H1 (cell line): ENCODE measurements around the gene AMBP. TPM values are rescaled to one million over a fixed set of nuclear protein-coding genes. Genes with fewer than 3 reads are reported as not detected.

Experiments used
- CTCF ChIA-PET: fragments of 300-600 bp; sonication (Branson Sonifier 250); formaldehyde crosslinking; loops from one replicate; lab custom pipeline; 2021; ENCODE audit not compliant: partially characterized antibody; lab: Charles Lee
- POLR2A ChIA-PET: fragments of 300-600 bp; sonication (Branson Sonifier 250); formaldehyde crosslinking; loops from one replicate; lab custom pipeline; 2021; ENCODE audit warnings: inconsistent platforms; ENCODE audit not compliant: partially characterized antibody; lab: Charles Lee
- DNase-seq, 2 experiments: peaks; one replicate each; pipeline versions ENCODE4 v3.0.0 to v3.0.0-alpha.2; 2010 to 2022; ENCODE audit warnings: low spot score in 2 of 2, low read depth in 1 of 2, mixed read lengths in 1 of 2
- FAIRE-seq: peaks from 2 replicates; lab custom pipeline; 2011; peaks lifted over from hg19 to GRCh38; lab: Jason Lieb, UNC
- H2AFZ ChIP-seq: 2 replicates; pipeline ENCODE4 v1.8.1; 2012; ENCODE audit warnings: low read length, inconsistent platforms
- H2AK5ac ChIP-seq: 2 replicates; pipeline ENCODE4 v1.6.1; 2013; ENCODE audit warnings: low read depth, low read length
- H2BK120ac ChIP-seq: replicated peaks from 2 replicates; pipeline ENCODE3; 2013; ENCODE audit warnings: low read depth, low read length, inconsistent platforms
- H2BK12ac ChIP-seq: 2 replicates; pipeline ENCODE4 v1.6.1; 2013; ENCODE audit warnings: low read depth, low read length
- H2BK15ac ChIP-seq: 2 replicates; pipeline ENCODE4 v1.6.1; 2013; ENCODE audit warnings: low read length
- H2BK20ac ChIP-seq: 2 replicates; pipeline ENCODE4 v1.6.1; 2013; ENCODE audit warnings: low read length
- H2BK5ac ChIP-seq: 2 replicates; pipeline ENCODE4 v1.6.1; 2013; ENCODE audit warnings: low read depth, low read length
- H3K14ac ChIP-seq: 2 replicates; pipeline ENCODE4 v1.6.1; 2013; ENCODE audit warnings: inconsistent platforms; ENCODE audit not compliant: insufficient read length
- H3K18ac ChIP-seq: 2 replicates; pipeline ENCODE4 v1.6.1; 2013; ENCODE audit warnings: low read length; ENCODE audit errors: extremely low read depth
- H3K23ac ChIP-seq: 2 replicates; pipeline ENCODE4 v1.6.1; 2013; ENCODE audit warnings: inconsistent platforms; ENCODE audit not compliant: insufficient read length
- H3K23me2 ChIP-seq: 2 replicates; pipeline ENCODE4 v1.6.1; 2013; ENCODE audit warnings: low read depth, low read length
- H3K27ac ChIP-seq: 2 replicates; pipeline ENCODE4 v1.6.1; 2011; ENCODE audit warnings: low read depth, low read length, inconsistent platforms
- H3K27me3 ChIP-seq, 4 experiments: replicated peaks in 1 of 4; 1 replicate in 1 of 4; 2 replicates in 3 of 4; pipeline versions ENCODE4 v1.6.1 to v1.8.1; 2011 to 2013; ENCODE audit warnings: low read length in 3 of 4, mild to moderate bottlenecking in 3 of 4, inconsistent platforms in 2 of 4, mixed read lengths in 2 of 4, moderate library complexity in 1 of 4; ENCODE audit not compliant: control insufficient read depth in 3 of 4, insufficient read depth in 3 of 4; ENCODE audit errors: extremely low read depth in 1 of 4
- H3K36me3 ChIP-seq, 4 experiments: 2 replicates each; pipeline versions ENCODE4 v1.6.1 to v1.8.1; 2011 to 2013; ENCODE audit warnings: mild to moderate bottlenecking in 4 of 4, low read length in 3 of 4, moderate library complexity in 2 of 4, control low read depth in 1 of 4, inconsistent platforms in 1 of 4; ENCODE audit not compliant: insufficient read depth in 4 of 4, control insufficient read depth in 2 of 4
- H3K4ac ChIP-seq: replicated peaks from 2 replicates; pipeline ENCODE3; 2013; ENCODE audit warnings: low read length, low read depth, mixed read lengths, inconsistent platforms; ENCODE audit not compliant: insufficient read length
- H3K4me1 ChIP-seq, 4 experiments: replicated peaks in 1 of 4; 1 replicate in 1 of 4; 2 replicates in 3 of 4; pipeline versions ENCODE4 v1.6.1 to v1.8.1; 2011 to 2013; ENCODE audit warnings: low read length in 3 of 4, inconsistent platforms in 2 of 4, mixed read lengths in 1 of 4; ENCODE audit not compliant: insufficient read depth in 4 of 4, control insufficient read depth in 3 of 4
- H3K4me2 ChIP-seq, 2 experiments: 2 replicates each; pipeline versions ENCODE4 v1.6.1 to v1.8.1; 2011 to 2013; ENCODE audit warnings: low read depth in 2 of 2, low read length in 2 of 2, control low read depth in 1 of 2, inconsistent platforms in 1 of 2, mild to moderate bottlenecking in 1 of 2; ENCODE audit not compliant: insufficient read depth in 1 of 2
- H3K4me3 ChIP-seq, 4 experiments: fragments of 200-600, 300-600 bp in 1 of 4; sonication (generic), shearing (Covaris generic), sonication (Bioruptor Twin) in 1 of 4; 2 replicates each; pipeline versions ENCODE4 v1.5.1 to v1.8.1; 2011 to 2016; ENCODE audit warnings: low read length in 4 of 4, low read depth in 3 of 4, control low read depth in 2 of 4, inconsistent platforms in 2 of 4, mild to moderate bottlenecking in 2 of 4, mixed read lengths in 1 of 4, moderate library complexity in 1 of 4; ENCODE audit not compliant: insufficient read depth in 2 of 4; ENCODE audit errors: extremely low read depth in 1 of 4
- H3K56ac ChIP-seq: replicated peaks from 2 replicates; pipeline ENCODE3; 2013; ENCODE audit warnings: low read depth, mild to moderate bottlenecking, mixed read lengths, low read length, inconsistent platforms; ENCODE audit not compliant: insufficient read length
- H3K79me1 ChIP-seq: 2 replicates; pipeline ENCODE4 v1.6.1; 2013; ENCODE audit warnings: low read depth, low read length, control low read depth
- H3K79me2 ChIP-seq, 2 experiments: 2 replicates each; pipeline versions ENCODE4 v1.6.1 to v1.8.1; 2012 to 2013; ENCODE audit warnings: low read length in 2 of 2, mild to moderate bottlenecking in 2 of 2, inconsistent platforms in 1 of 2; ENCODE audit not compliant: insufficient read depth in 2 of 2, control insufficient read depth in 1 of 2
- H3K9ac ChIP-seq, 4 experiments: replicated peaks in 1 of 4; 1 replicate in 1 of 4; 2 replicates in 3 of 4; pipeline versions ENCODE4 v1.6.1 to v1.8.1; 2011 to 2013; ENCODE audit warnings: low read depth in 3 of 4, low read length in 3 of 4, control low read depth in 2 of 4, mild to moderate bottlenecking in 2 of 4, moderate library complexity in 2 of 4, inconsistent platforms in 1 of 4; ENCODE audit errors: extremely low read depth in 1 of 4
- H3K9me3 ChIP-seq, 2 experiments: 2 replicates each; pipeline versions ENCODE4 v1.6.1 to v1.8.1; 2012 to 2013; ENCODE audit warnings: mild to moderate bottlenecking in 2 of 2, moderate library complexity in 2 of 2, control low read depth in 1 of 2, inconsistent platforms in 1 of 2, low read depth in 1 of 2, low read length in 1 of 2, mixed read lengths in 1 of 2; ENCODE audit not compliant: insufficient read depth in 2 of 2
- H4K20me1 ChIP-seq, 2 experiments: replicated peaks in 1 of 2; 2 replicates each; pipeline versions ENCODE3 to v1.8.1; 2011 to 2013; ENCODE audit warnings: inconsistent platforms in 2 of 2, low read length in 2 of 2, mild to moderate bottlenecking in 1 of 2; ENCODE audit not compliant: insufficient read depth in 2 of 2, control insufficient read depth in 1 of 2
- H4K5ac ChIP-seq: 2 replicates; pipeline ENCODE4 v1.6.1; 2013; ENCODE audit warnings: low read length, low read depth, mixed read lengths, inconsistent platforms; ENCODE audit not compliant: insufficient read length
- H4K8ac ChIP-seq: 2 replicates; pipeline ENCODE4 v1.8.0; 2013; ENCODE audit warnings: mild to moderate bottlenecking, moderate library complexity, low read length, inconsistent platforms; ENCODE audit not compliant: insufficient read depth; ENCODE audit errors: extremely low read depth
- H4K91ac ChIP-seq: replicated peaks from 2 replicates; pipeline ENCODE3; 2013; ENCODE audit warnings: low read length, mixed read lengths, inconsistent platforms; ENCODE audit not compliant: insufficient read length
- BACH1 ChIP-seq: IDR thresholded peaks from 2 replicates; pipeline ENCODE4 v1.6.1; 2012; ENCODE audit warnings: low read length, improper control_type of control experiment
- CBX8 ChIP-seq: fragments of 300-800, 300-1000 bp; sonication (generic); IDR thresholded peaks from 2 replicates; pipeline ENCODE4 v1.7.1; 2016; ENCODE audit warnings: low read depth, low read length, borderline replicate concordance
- CTBP2 ChIP-seq: IDR thresholded peaks from 2 replicates; pipeline ENCODE4 v1.7.0; 2011; ENCODE audit warnings: borderline replicate concordance, mild to moderate bottlenecking, moderate library complexity, mixed read lengths, low read length; ENCODE audit not compliant: insufficient read depth, insufficient read length
- MAFK ChIP-seq: IDR thresholded peaks from 2 replicates; pipeline ENCODE4 v1.6.1; 2012; ENCODE audit warnings: low read depth, mild to moderate bottlenecking, improper control_type of control experiment, low read length
- MAX ChIP-seq: IDR thresholded peaks from 2 replicates; pipeline ENCODE4 v1.6.1; 2012; ENCODE audit warnings: inconsistent platforms
- SIN3A ChIP-seq, 2 experiments: IDR thresholded peaks in 1 of 2; conservative IDR thresholded peaks in 1 of 2; 2 replicates each; pipeline ENCODE4 v1.6.1; 2011 to 2012; ENCODE audit warnings: low read length in 2 of 2, improper control_type of control experiment in 1 of 2, low read depth in 1 of 2, mild to moderate bottlenecking in 1 of 2
- YY1 ChIP-seq: IDR thresholded peaks from 2 replicates; pipeline ENCODE4 v1.6.1; 2011; ENCODE audit warnings: low read depth, mild to moderate bottlenecking, low read length
- WGBS, 2 experiments: shearing (Covaris generic) in 1 of 2; methylation state at CpG; one replicate each; pipeline versions ENCODE4 v1.1.6 to v1.1.7; 2013 to 2015; ENCODE audit warnings: low lambda C conversion rate in 2 of 2, mixed read lengths in 2 of 2, inconsistent platforms in 1 of 2, low coverage in 1 of 2, missing lambda C conversion rate in 1 of 2; ENCODE audit not compliant: insufficient replicate concordance in 2 of 2, insufficient coverage in 1 of 2, insufficient read length in 1 of 2; ENCODE audit errors: extremely low coverage in 1 of 2, missing lambda C conversion rate in 1 of 2; 5-methylcytosine and 5-hydroxymethylcytosine counted together
- long read RNA-seq, 2 experiments: library from RNA in 1 of 2; library from capped mRNA in 1 of 2; stranded (forward); transcript quantifications; one replicate each; pipeline ENCODE4 v2.0.0, GENCODE V29; 2021; ENCODE audit warnings: inconsistent platforms in 1 of 2
- polyA minus RNA-seq, 3 experiments: library from RNA; depleted of rRNA, polyadenylated mRNA; stranded (reverse); fragments of >200 nt; gene quantifications; 1 replicate in 2 of 3; 2 replicates in 1 of 3; pipeline ENCODE4 v1.2.3, GENCODE V29; 2011
- polyA plus RNA-seq, 7 experiments: library from polyadenylated mRNA; depleted of rRNA in 3 of 7; stranded (reverse) in 5 of 7; unstranded in 2 of 7; fragments of >200 nt in 5 of 7; fragments of 200-250 nt in 2 of 7; gene quantifications; 1 replicate in 5 of 7; 2 replicates in 1 of 7; 4 replicates in 1 of 7; pipeline versions ENCODE4 v1.2.1 to v1.2.3, GENCODE V29; 2011 to 2013; ENCODE audit warnings: missing spikeins in 2 of 7, mixed read lengths in 2 of 7
- total RNA-seq: library from RNA; stranded (reverse); fragmentation: NEBNext Ultra II Directional; extraction: Animal tissue kit (Norgen Biotek cat#: 25700); gene quantifications from 2 replicates; pipeline ENCODE4 v1.2.1, GENCODE V29; 2021

AMBP gene
- total RNA-seq (3.0 and 3.1 TPM in 2 replicates), polyA plus RNA-seq (2011; rRNA removed) (4.0 and 4.9 TPM in 2 replicates), polyA minus RNA-seq (2011; rRNA and poly(A)+ RNA removed) (1.9 and 3.4 TPM in 2 replicates)
- polyA plus RNA-seq (2011; cell fraction: cytosol; rRNA removed): 6.0 TPM
- polyA plus RNA-seq (2011; cell fraction: nucleus; rRNA removed): 6.0 TPM
- polyA plus RNA-seq (2012, experiment 1 of 2): 3.3 to 5.6 TPM (median 4.6 TPM) in 4 replicates
- 5.3 TPM for polyA plus RNA-seq (2012, experiment 2 of 2)
- 6.0 TPM for polyA plus RNA-seq (2013, experiment 1 of 2)
- polyA plus RNA-seq (2013, experiment 2 of 2): 6.6 TPM
- 2.7 TPM for polyA minus RNA-seq (2011; cell fraction: cytosol; rRNA and poly(A)+ RNA removed)
- 2.3 TPM for polyA minus RNA-seq (2011; cell fraction: nucleus; rRNA and poly(A)+ RNA removed)
- long read RNA-seq, experiment 1, partial matches to known transcripts: 1 of 2 reads
- long read RNA-seq, experiment 1, other reads (novel, unspliced or antisense): 0 of 2 reads
- long read RNA-seq, experiment 2, partial matches to known transcripts: 0 of 2 reads
- long read RNA-seq, experiment 2, other reads (novel, unspliced or antisense): 0 of 2 reads

DNA sequence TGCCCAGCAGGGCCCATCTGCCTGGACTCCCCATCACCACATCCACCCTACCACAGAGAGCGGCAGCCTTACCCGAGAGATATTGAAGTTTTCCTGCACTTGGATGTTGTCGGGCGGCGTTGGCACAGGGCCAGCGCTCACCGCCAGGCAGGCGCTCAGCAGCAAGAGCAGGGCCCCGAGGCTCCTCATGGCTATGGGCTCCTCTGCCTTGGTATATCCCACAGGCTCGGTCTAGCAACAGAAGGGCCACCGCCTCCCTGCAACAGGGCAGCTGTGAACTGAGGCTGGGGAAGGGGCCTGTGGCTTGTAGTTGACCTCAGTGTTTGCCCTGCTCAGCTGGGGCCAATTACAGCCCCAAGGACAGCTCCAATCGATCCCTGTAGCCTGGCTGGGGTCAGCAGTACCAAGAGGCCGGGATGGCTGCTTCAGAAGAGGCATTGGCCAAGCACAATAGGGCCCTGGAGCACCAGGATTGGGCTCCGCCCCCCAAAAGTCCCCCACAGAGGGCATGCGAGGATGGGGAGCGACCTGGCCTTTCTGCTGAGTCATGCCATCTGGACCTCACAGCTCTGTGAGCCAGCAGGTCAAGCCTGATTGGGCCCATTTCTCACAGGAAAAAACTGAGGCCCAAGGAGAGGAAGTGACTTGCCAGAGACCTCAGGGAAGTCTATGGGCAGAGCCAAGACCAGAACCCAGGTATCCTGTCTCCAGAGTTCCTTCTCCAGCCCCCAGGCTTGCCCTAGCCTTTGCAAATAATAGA, at the start of gene AMBP:
AMBP (minus strand) TSS at position 280 of the 760 bp plus-strand sequence; CDS start at position 189, 91 bp downstream.
- Histone ChIP-seq H3K23ac (no peak within 1 kb of the TSS), H2BK20ac (peak within 1 kb of the TSS; percentile 66; the same call in 1 of the 2 replicates), H2AFZ (peak within 1 kb of the TSS; percentile 80; the same call in 1 of the 2 replicates), H4K91ac (peak within 1 kb of the TSS; percentile 6), H3K18ac (peak within 1 kb of the TSS; percentile 90; the same call in 1 of the 2 replicates), H3K56ac (no peak within 1 kb of the TSS), H4K20me1 (peaks cover 0 to 1% of the 10 kb centered on the region in 2 experiments), H3K14ac (no peak within 1 kb of the TSS), H3K27ac (no peak within 1 kb of the TSS; the same call in 1 of the 2 replicates), H4K8ac (no peak within 1 kb of the TSS; the same call in 1 of the 2 replicates), H2BK15ac (0 out of 2 replicates have a peak within 1 kb of the TSS, but pooled peaks have one; percentile 81), H3K9me3 (no peaks in the 10 kb centered on the region), H2BK120ac (no peak within 1 kb of the TSS), H3K79me1 (no peaks in the 10 kb centered on the region), H2AK5ac (no peak within 1 kb of the TSS), H3K9ac (no peak within 1 kb of the TSS), H3K4ac (no peak within 1 kb of the TSS), H2BK5ac (peak within 1 kb of the TSS; percentile 9; the same call in 1 of the 2 replicates), H3K27me3 (peaks cover 0 to 3% (median under 1%) of the 10 kb centered on the region in 4 experiments; a peak in 3 of 7 replicates), H3K79me2 (no peaks in the 10 kb centered on the region), H3K4me1 (peaks cover 0 to 6% (median 3%) of the 10 kb centered on the region in 4 experiments; a peak in 4 of 7 replicates), H2BK12ac (peak within 1 kb of the TSS; percentile 80; the same call in 1 of the 2 replicates), H3K36me3 (no peaks in the 10 kb centered on the region), H3K23me2 (no peaks in the 10 kb centered on the region; the same call in 1 of the 2 replicates), H3K4me3 (no peak within 1 kb of the TSS), H3K4me2 (no peak within 1 kb of the TSS), H4K5ac (no peak within 1 kb of the TSS)
- FAIRE-seq (no peak), DNase-seq (no peak)
- 85% methylated on average over 16 of the region's 16 CpGs; no CpG with 5 or more reads in 1 of the 2 experiments for WGBS, 2 experiments
- ChIA-PET CTCF (interaction anchor here (0.6 to 10.3 kb wide), 21 partner anchors 10 to 851 kb away, joined by 3 to 144 read pairs (median 4); no protein-coding TSS in a partner anchor), POLR2A (no interaction called here)
- no peak for TF ChIP-seq CBX8
- TF ChIP-seq SIN3A (conservative IDR thresholded peaks at IDR 0.05 in 1 of 2, IDR thresholded peaks at IDR 0.05 in 1 of 2; ENCODE audit: low read depth in 1 of 2, low read length in 2 of 2): no peak; a peak in 1 of 4 replicates
- TF ChIP-seq MAFK: peak; percentile 96
- TF ChIP-seq BACH1: peak; percentile 99
- TF ChIP-seq YY1: 0 out of 2 replicates have a peak, but pooled peaks have one; percentile 40
- TF ChIP-seq CTBP2: no peak
- TF ChIP-seq MAX: 0 out of 2 replicates have a peak, but pooled peaks have one; percentile 28
